Testis (tissue), 3 donors: ENCODE results near the gene MAT2A. TPM values are rescaled to one million over a fixed set of nuclear protein-coding genes. Genes with fewer than 3 reads are reported as not detected.

Experiments
- DNase-seq: peaks from one replicate; pipeline ENCODE4 v3.0.0-alpha.2; 2019
- H3K27ac ChIP-seq, 2 donors: fragments of 200-600 bp; sonication (generic); one replicate each; pipeline ENCODE4 v1.5.1; 2019
- H3K27me3 ChIP-seq: fragments of 200-600 bp; sonication (generic); one replicate; pipeline ENCODE4 v1.5.1; 2019
- H3K36me3 ChIP-seq: fragments of 200-600 bp; sonication (generic); one replicate; pipeline ENCODE4 v1.5.1; 2017; ENCODE audit warnings: low read depth; ENCODE audit errors: missing control alignments
- H3K4me1 ChIP-seq: fragments of 200-600 bp; sonication (generic); one replicate; pipeline ENCODE4 v1.5.1; 2019
- H3K4me3 ChIP-seq, 2 donors: fragments of 200-600 bp; sonication (generic); one replicate each; pipeline ENCODE4 v1.5.1; 2017 to 2019
- H3K9me3 ChIP-seq: fragments of 200-600 bp; sonication (generic); one replicate; pipeline ENCODE4 v1.5.1; 2017
- CTCF ChIP-seq, 3 experiments: fragments of 450-650 bp in 2 of 3; fragments of 200-600 bp in 1 of 3; sonication (generic) in 1 of 3; IDR thresholded peaks; one replicate each; pipeline ENCODE4 v1.5.1; 2016 to 2019; ENCODE audit warnings: antibody characterized with exemption in 3 of 3, mild to moderate bottlenecking in 2 of 3, moderate library complexity in 1 of 3
- POLR2A ChIP-seq: fragments of 450-650 bp; IDR thresholded peaks from one replicate; pipeline ENCODE4 v1.6.1; 2017; ENCODE audit warnings: antibody characterized with exemption, mild to moderate bottlenecking, moderate library complexity
- WGBS, 2 donors: methylation state at CpG; one replicate each; pipeline ENCODE4 v1.1.5; 2018; 5-methylcytosine and 5-hydroxymethylcytosine counted together
- intact Hi-C: fragments of 100-400 bp; cut with DNase I; formaldehyde crosslinking; loops from one replicate; pipeline ENCODE4 v1.15.1; 2023; ENCODE audit warnings: low total_unique reads
- polyA plus RNA-seq: library from polyadenylated mRNA; stranded (reverse); fragments of 350-450 nt; fragmentation: Illumina TruSeq; extraction: RNeasy Lipid Tissue Mini Kit (QIAGEN cat#74804); gene quantifications from one replicate; pipeline ENCODE4 v1.2.3, GENCODE V29; 2014; ENCODE audit warnings: low read depth, low replicate concordance; ENCODE audit not compliant: insufficient read depth
- total RNA-seq, 2 donors: library from RNA; depleted of rRNA; stranded (reverse); fragments of >200 nt; gene quantifications; one replicate each; pipeline ENCODE4 v1.2.3, GENCODE V29; 2016

The MAT2A gene
- total and polyA plus RNA-seq, 3 donors from 2014 or later = 198 to 268 (median 219) TPM

- no peaks in the 10 kb centered on the region for H3K36me3 ChIP-seq
- TF ChIP-seq CTCF (IDR thresholded peaks at IDR 0.05) (no peak), POLR2A (no peak)
- no peak overlapping the region for H3K4me3 ChIP-seq
- H3K27me3 ChIP-seq = no peaks in the 10 kb centered on the region
- intact Hi-C loops = loop anchor here (5.0 kb wide), 1 partner anchor 99 kb away; no protein-coding TSS in a partner anchor
- WGBS, 2 donors = 38 to 56% methylated on average over 3 of the region's 3 CpGs
- DNase-seq = no peak
- peaks cover 18% of the 10 kb centered on the region for H3K4me1 ChIP-seq
- H3K27ac ChIP-seq = peak overlapping the region; percentile 99
- no peaks in the 10 kb centered on the region for H3K9me3 ChIP-seq
Observed at GRCh38 chr2:85536479-85536878, 2.5 kb upstream of the MAT2A start.

GRCh38 chr2:85537600-85538506 lies 1.1 kb upstream of the MAT2A start:
- 0% methylated on average over 34 to 35 of the region's 35 CpGs for WGBS, 2 donors
- intact Hi-C loops = loop anchor here (5.0 kb wide), 1 partner anchor 101 kb away; no protein-coding TSS in a partner anchor

GRCh38 chr2:85539361-85540132 lies 579 bp downstream of the MAT2A start:
- Histone ChIP-seq H3K27ac (peak overlapping the region; percentile 99), H3K9me3 (no peaks in the 10 kb centered on the region), H3K27me3 (no peaks in the 10 kb centered on the region), H3K36me3 (no peaks in the 10 kb centered on the region), H3K4me1 (peaks cover 26% of the 10 kb centered on the region), H3K4me3 (peak overlapping the region; percentile 87 to 94)
- TF ChIP-seq POLR2A = no peak
- TF ChIP-seq CTCF (IDR thresholded peaks at IDR 0.05) = no peak
- DNase-seq = peak; percentile 80
- intact Hi-C loops = loop anchor here (5.0 kb wide), 1 partner anchor 102 kb away; no protein-coding TSS in a partner anchor
- WGBS, 2 donors = 0 to 1% methylated on average over 15 to 53 of the region's 67 CpGs

More at GRCh38 chr2:85537600-85538506, 1.1 kb upstream of the MAT2A start:
- Histone ChIP-seq H3K9me3 (no peaks in the 10 kb centered on the region), H3K4me3 (peak overlapping the region; percentile 87 to 94), H3K27me3 (no peaks in the 10 kb centered on the region), H3K36me3 (no peaks in the 10 kb centered on the region), H3K4me1 (peaks cover 26% of the 10 kb centered on the region), H3K27ac (peak overlapping the region; percentile 99)
- DNase-seq = peak; percentile 84
- TF ChIP-seq POLR2A (no peak), CTCF (IDR thresholded peaks at IDR 0.05) (no peak)

GRCh38 chr2:85540133-85540648 lies 1.2 kb downstream of the MAT2A start:
- intact Hi-C loops = no loop called here
- peak overlapping the region; percentile 87 to 94 for H3K4me3 ChIP-seq
- no peak for TF ChIP-seq CTCF (IDR thresholded peaks at IDR 0.05)
- TF ChIP-seq POLR2A = no peak
- no peaks in the 10 kb centered on the region for H3K27me3 ChIP-seq
- H3K9me3 ChIP-seq = no peaks in the 10 kb centered on the region
- H3K36me3 ChIP-seq = no peaks in the 10 kb centered on the region
- 3 to 4% methylated on average over 11 of the region's 11 CpGs for WGBS, 2 donors
- peaks cover 26% of the 10 kb centered on the region for H3K4me1 ChIP-seq
- DNase-seq = no peak
- H3K27ac ChIP-seq = peak overlapping the region; percentile 99
